ENCODE measurements around the gene NANOS3. TPM values are rescaled to one million over a fixed set of nuclear protein-coding genes. Genes with fewer than 3 reads are reported as not detected.

NANOS3 gene
- total and polyA plus RNA-seq, 9 of the 15 experiments (the other 6 are each of a cell fraction or from before 2014, with no cell fraction given) = not detected

- no peak overlapping the region for H3K4me3 ChIP-seq
- WGBS (ENCODE audit: insufficient coverage, low coverage, missing lambda C conversion rate) = 90% methylated on average over 10 of the region's 12 CpGs
- no peaks in the 10 kb centered on the region for H3K9me3 ChIP-seq (replicated peaks; ENCODE audit: control insufficient read depth, insufficient read depth, low read depth, low read length)
- intact Hi-C loops (cut with micrococcal nuclease) = no loop called here
- DNase-seq (ENCODE audit: extremely low read depth in 1 of 4, low spot score in 3 of 4) = peak in 2 of 4 experiments; percentile 10 to 13
- H3K4me2 ChIP-seq (ENCODE audit: insufficient read depth, low read length) = no peak overlapping the region
- H3K27ac ChIP-seq (ENCODE audit: extremely low read depth, low read depth, low read length) = no peak overlapping the region
- peaks cover 4% of the 10 kb centered on the region for H3K9me1 ChIP-seq (ENCODE audit: control insufficient read depth, insufficient read depth, low read length)
- in situ Hi-C loops (cut with MboI) = no loop called here
- no peaks in the 10 kb centered on the region for H4K20me1 ChIP-seq (replicated peaks; ENCODE audit: control insufficient read depth, insufficient read depth, low read length)
- H3K9ac ChIP-seq (ENCODE audit: insufficient read depth in 1 of 2, low read depth in 2 of 2, low read length in 2 of 2) = no peak overlapping the region
- FAIRE-seq = no peak
- no TSS peak for BruUV-seq (replicated peaks)
- TF ChIP-seq YBX1 (IDR thresholded peaks at IDR 0.05) = no peak
- no peak for TF ChIP-seq HDAC6 (IDR thresholded peaks at IDR 0.05; ENCODE audit: low read depth, low read length)
- TF ChIP-seq MAFK (IDR thresholded peaks at IDR 0.05; ENCODE audit: low read length) = no peak
- no peak for TF ChIP-seq STAG1 (CRISPR knock-in tag; IDR thresholded peaks at IDR 0.05; ENCODE audit: borderline replicate concordance)
- no peak for TF ChIP-seq RBBP5 (IDR thresholded peaks at IDR 0.05; ENCODE audit: borderline replicate concordance, insufficient read depth, low read length, poor library complexity, severe bottlenecking)
- no peak for TF ChIP-seq HLTF (IDR thresholded peaks at IDR 0.05)
- no peak for TF ChIP-seq HNRNPK (IDR thresholded peaks at IDR 0.05; ENCODE audit: low read depth, low read length, poor library complexity, severe bottlenecking)
- TF ChIP-seq NFIX (CRISPR knock-in tag; IDR thresholded peaks at IDR 0.05; ENCODE audit: low read depth) = no peak
- TF ChIP-seq ZFPM2 (CRISPR knock-in tag; IDR thresholded peaks at IDR 0.05) = no peak
- TF ChIP-seq ZNF280B (CRISPR knock-in tag; IDR thresholded peaks at IDR 0.05) = no peak
- TF ChIP-seq STAT6 (CRISPR knock-in tag; IDR thresholded peaks at IDR 0.05) = no peak
- TF ChIP-seq MAFG (tag; conservative IDR thresholded peaks at IDR 0.05) = no peak
- no peak for TF ChIP-seq MCM7 (IDR thresholded peaks at IDR 0.05)
- no peak for TF ChIP-seq MYC (IDR thresholded peaks at IDR 0.05; ENCODE audit: low read depth, low read length)
- TF ChIP-seq MYC (CRISPR knock-in tag; IDR thresholded peaks at IDR 0.05; ENCODE audit: borderline replicate concordance, low read depth) = no peak
- TF ChIP-seq C11orf30 (IDR thresholded peaks at IDR 0.05; ENCODE audit: low read depth) = no peak
- TF ChIP-seq HNRNPLL (IDR thresholded peaks at IDR 0.05; ENCODE audit: low read depth, low read length, poor library complexity, severe bottlenecking) = no peak
- no peak for TF ChIP-seq ZBTB12 (CRISPR knock-in tag; IDR thresholded peaks at IDR 0.05)
- no peaks in the 10 kb centered on the region for H3K79me2 ChIP-seq (ENCODE audit: control insufficient read depth, insufficient read depth, low read length)
- ChIA-PET CTCF (ENCODE audit: low intra/inter-chr PET ratio) (no interaction called here), POLR2A (no interaction called here)
- no peak overlapping the region for H2AFZ ChIP-seq (ENCODE audit: low read depth, low read length)
- ATAC-seq = no peak
- H3K4me1 ChIP-seq (replicated peaks in 1 of 2; ENCODE audit: control insufficient read depth in 2 of 2, insufficient read depth in 2 of 2, low read length in 2 of 2) = peaks cover 0 to 36% of the 10 kb centered on the region in 2 experiments; a peak in 2 of 5 replicates
- H3K27me3 ChIP-seq (ENCODE audit: control insufficient read depth in 2 of 2, insufficient read depth in 2 of 2, low read length in 2 of 2) = no peaks in the 10 kb centered on the region; a peak in 1 of 5 replicates
- H3K36me3 ChIP-seq (ENCODE audit: control insufficient read depth, insufficient read depth, low read length) = peaks cover 39% of the 10 kb centered on the region; the same call in 2 of the 3 replicates
These were observed 52.4 kb downstream of the NANOS3 start for GRCh38 chr19:13929340-13929739.
